Testis (tissue), 2 donors: Measurements from ENCODE around the gene SYN1.

Experiments
- CTCF ChIP-seq, 3 experiments: fragments of 450-650 bp in 2 of 3; fragments of 200-600 bp in 1 of 3; sonication (generic) in 1 of 3; IDR thresholded peaks; one replicate each; pipeline ENCODE4 v1.5.1; 2016 to 2019; ENCODE audit warnings: antibody characterized with exemption in 3 of 3, mild to moderate bottlenecking in 2 of 3, moderate library complexity in 1 of 3
- POLR2A ChIP-seq: fragments of 450-650 bp; IDR thresholded peaks from one replicate; pipeline ENCODE4 v1.6.1; 2017; ENCODE audit warnings: antibody characterized with exemption, mild to moderate bottlenecking, moderate library complexity

GRCh38 chrX:47619486-47620302, at the start of gene SYN1:
- TF ChIP-seq POLR2A (no peak), CTCF (IDR thresholded peaks at IDR 0.05) (peak in 2 of 3 experiments; percentile 31 to 56)
